ENCODE data around the gene ADH1A. TPM values are rescaled to one million over a fixed set of nuclear protein-coding genes. Genes with fewer than 3 reads are reported as not detected.

Gene ADH1A
- total and polyA plus RNA-seq, 7 donors, result not detected

DNA sequence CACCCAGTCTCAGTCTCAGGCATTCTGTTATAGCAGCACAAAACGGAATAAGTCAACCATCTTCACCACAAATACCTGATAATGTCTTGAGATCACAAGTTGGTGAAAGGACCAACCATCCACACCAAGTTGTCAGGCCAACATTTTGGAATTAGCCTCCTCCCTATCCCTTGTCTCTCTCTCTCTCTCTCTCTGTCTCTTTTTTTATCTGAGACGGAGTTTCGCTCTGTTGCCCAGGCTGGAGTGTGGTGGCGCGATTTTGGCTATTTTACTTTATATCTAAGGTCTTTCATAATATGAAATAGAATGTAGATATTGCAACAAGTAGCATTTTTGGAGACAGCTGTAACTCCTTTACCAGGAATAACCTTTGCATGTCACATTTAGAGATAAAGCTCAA is 15.7 kb downstream of the ADH1A start:
- no peaks in the 10 kb centered on the region for H3K27me3 ChIP-seq
- no peak overlapping the region for H3K27ac ChIP-seq
- H3K36me3 ChIP-seq, result no peaks in the 10 kb centered on the region
- no peak overlapping the region for H3K4me3 ChIP-seq
- peaks cover 0 to 1% (median 0%) of the 10 kb centered on the region in 4 donors for H3K9me3 ChIP-seq
- no peaks in the 10 kb centered on the region for H3K4me1 ChIP-seq
- intact Hi-C loops (cut with DNase I), result no loop called here
- 95 to 97% methylated on average over 5 of the region's 5 CpGs for WGBS, 2 donors
- TF ChIP-seq, protein P1, sequence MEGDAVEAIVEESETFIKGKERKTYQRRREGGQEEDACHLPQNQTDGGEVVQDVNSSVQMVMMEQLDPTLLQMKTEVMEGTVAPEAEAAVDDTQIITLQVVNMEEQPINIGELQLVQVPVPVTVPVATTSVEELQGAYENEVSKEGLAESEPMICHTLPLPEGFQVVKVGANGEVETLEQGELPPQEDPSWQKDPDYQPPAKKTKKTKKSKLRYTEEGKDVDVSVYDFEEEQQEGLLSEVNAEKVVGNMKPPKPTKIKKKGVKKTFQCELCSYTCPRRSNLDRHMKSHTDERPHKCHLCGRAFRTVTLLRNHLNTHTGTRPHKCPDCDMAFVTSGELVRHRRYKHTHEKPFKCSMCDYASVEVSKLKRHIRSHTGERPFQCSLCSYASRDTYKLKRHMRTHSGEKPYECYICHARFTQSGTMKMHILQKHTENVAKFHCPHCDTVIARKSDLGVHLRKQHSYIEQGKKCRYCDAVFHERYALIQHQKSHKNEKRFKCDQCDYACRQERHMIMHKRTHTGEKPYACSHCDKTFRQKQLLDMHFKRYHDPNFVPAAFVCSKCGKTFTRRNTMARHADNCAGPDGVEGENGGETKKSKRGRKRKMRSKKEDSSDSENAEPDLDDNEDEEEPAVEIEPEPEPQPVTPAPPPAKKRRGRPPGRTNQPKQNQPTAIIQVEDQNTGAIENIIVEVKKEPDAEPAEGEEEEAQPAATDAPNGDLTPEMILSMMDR (IDR thresholded peaks at IDR 0.05), result no peak
- TF ChIP-seq POLR2A (IDR thresholded peaks at IDR 0.05) (no peak), EP300 (IDR thresholded peaks at IDR 0.05) (no peak), POLR2AphosphoS5 (IDR thresholded peaks at IDR 0.05) (no peak)
- DNase-seq, result no peak

- no peaks in the 10 kb centered on the region for H3K27me3 ChIP-seq
- no peak overlapping the region for H3K4me3 ChIP-seq
- TF ChIP-seq POLR2AphosphoS5 (IDR thresholded peaks at IDR 0.05) (no peak), EP300 (IDR thresholded peaks at IDR 0.05) (no peak), POLR2A (IDR thresholded peaks at IDR 0.05) (no peak)
- TF ChIP-seq, protein P1 (IDR thresholded peaks at IDR 0.05), result no peak
- 84 to 91% methylated on average over 2 of the region's 2 CpGs for WGBS, 2 donors
- H3K27ac ChIP-seq, result no peak overlapping the region
- H3K4me1 ChIP-seq, result no peaks in the 10 kb centered on the region
- H3K9me3 ChIP-seq, result peaks cover 0 to 2% (median 0%) of the 10 kb centered on the region in 4 donors
- no peak for DNase-seq
- intact Hi-C loops (cut with DNase I), result no loop called here
- no peaks in the 10 kb centered on the region for H3K36me3 ChIP-seq
These were observed 17.1 kb downstream of the ADH1A start for GRCh38 chr4:99273704-99274103.

DNA sequence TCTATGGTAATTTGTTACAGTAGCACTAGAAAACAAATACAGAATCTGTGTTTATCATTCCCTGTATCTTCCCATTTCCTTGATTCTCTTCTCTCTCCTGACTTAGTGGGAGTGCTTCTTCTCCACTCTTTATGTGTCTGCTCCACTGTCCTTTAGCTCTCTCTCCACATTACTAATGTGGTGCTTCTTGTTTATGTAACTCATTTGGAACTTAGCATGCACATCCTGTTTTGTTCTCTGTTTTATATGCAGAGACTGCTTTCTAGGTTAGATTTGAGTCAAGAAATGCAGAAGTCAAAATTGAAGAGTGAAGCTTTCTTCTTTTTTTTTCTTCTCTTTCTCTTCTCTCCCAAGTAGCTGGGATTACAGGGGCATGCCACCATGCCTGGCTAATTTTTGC is 25.9 kb downstream of the ADH1A start:
- intact Hi-C loops (cut with DNase I), result no loop called here
- H3K4me3 ChIP-seq, result no peak overlapping the region
- H3K36me3 ChIP-seq, result no peaks in the 10 kb centered on the region
- H3K9me3 ChIP-seq, result no peaks in the 10 kb centered on the region
- TF ChIP-seq POLR2A (IDR thresholded peaks at IDR 0.05) (no peak), POLR2AphosphoS5 (IDR thresholded peaks at IDR 0.05) (no peak), EP300 (IDR thresholded peaks at IDR 0.05) (no peak)
- TF ChIP-seq, protein P1 (IDR thresholded peaks at IDR 0.05), result no peak
- no peak for DNase-seq
- no peaks in the 10 kb centered on the region for H3K27me3 ChIP-seq
- no peak overlapping the region for H3K27ac ChIP-seq
- H3K4me1 ChIP-seq, result no peaks in the 10 kb centered on the region

DNA sequence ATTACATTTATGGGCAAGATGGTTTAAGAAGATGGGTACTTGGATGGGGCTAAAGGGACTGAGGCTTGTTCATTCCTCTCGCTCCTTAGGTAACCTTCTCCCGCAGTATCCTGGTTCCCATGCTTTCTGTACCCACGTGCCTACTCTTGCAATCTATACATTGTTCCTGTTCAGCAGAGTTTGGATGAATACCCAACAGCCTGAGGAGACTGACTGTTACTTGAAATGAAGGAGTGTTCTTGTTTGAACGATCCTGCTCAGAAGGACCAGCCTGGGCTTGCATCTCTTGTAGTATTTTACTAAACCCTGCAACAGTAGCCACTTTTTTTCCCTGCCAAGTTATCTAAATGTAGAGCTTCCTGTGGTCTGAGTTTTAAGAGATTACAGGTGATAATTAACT is 38.0 kb downstream of the ADH1A start:
- Histone ChIP-seq H3K27me3 (no peaks in the 10 kb centered on the region), H3K4me3 (no peak overlapping the region), H3K9me3 (no peaks in the 10 kb centered on the region), H3K27ac (no peak overlapping the region), H3K4me1 (peaks cover 0 to 10% (median 7%) of the 10 kb centered on the region in 4 donors), H3K36me3 (no peaks in the 10 kb centered on the region)
- no peak for DNase-seq
- intact Hi-C loops (cut with DNase I), result no loop called here
- 91 to 94% methylated on average over 4 of the region's 4 CpGs for WGBS, 2 donors
- TF ChIP-seq EP300 (IDR thresholded peaks at IDR 0.05) (no peak), POLR2AphosphoS5 (IDR thresholded peaks at IDR 0.05) (no peak), POLR2A (IDR thresholded peaks at IDR 0.05) (no peak)
- TF ChIP-seq, protein P1 (IDR thresholded peaks at IDR 0.05), result no peak

DNA sequence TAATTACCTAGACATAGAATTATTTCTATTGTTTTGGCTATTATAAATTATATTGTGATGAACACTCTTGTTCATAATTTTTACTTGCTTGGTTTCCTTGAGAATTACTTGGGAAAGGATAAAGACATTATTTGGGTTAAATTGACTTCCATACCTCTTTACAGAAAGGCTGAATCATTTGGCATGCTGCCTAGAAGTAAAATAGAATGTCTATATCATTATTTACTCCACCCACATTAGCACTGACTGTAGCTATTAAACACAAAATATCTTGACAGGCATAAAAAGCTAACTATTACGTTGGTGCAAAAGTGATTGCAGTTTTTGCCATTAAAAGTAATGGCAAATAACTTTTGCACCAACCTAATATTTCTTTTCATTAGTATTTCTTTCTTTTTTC is 42.1 kb downstream of the ADH1A start:
- H3K4me1 ChIP-seq, result peaks cover 0 to 10% (median 7%) of the 10 kb centered on the region in 4 donors
- TF ChIP-seq, protein P1 (IDR thresholded peaks at IDR 0.05), result no peak
- TF ChIP-seq POLR2A (IDR thresholded peaks at IDR 0.05) (no peak), EP300 (IDR thresholded peaks at IDR 0.05) (no peak), POLR2AphosphoS5 (IDR thresholded peaks at IDR 0.05) (no peak)
- peaks cover 0 to 6% (median 2%) of the 10 kb centered on the region in 4 donors for H3K9me3 ChIP-seq
- WGBS, 2 donors, result 93 to 94% methylated on average over 1 of the region's 1 CpG
- no peaks in the 10 kb centered on the region for H3K27me3 ChIP-seq
- no peak for DNase-seq
- no peaks in the 10 kb centered on the region for H3K36me3 ChIP-seq
- intact Hi-C loops (cut with DNase I), result no loop called here
- H3K27ac ChIP-seq, result no peak overlapping the region
- no peak overlapping the region for H3K4me3 ChIP-seq

Measured in sigmoid colon (tissue), 7 donors.